ENCODE results near the gene PDIA3.
A peak's percentile ranks its signal among the peaks of the same experiment; 100 is the strongest.
"Not testable (repeated sequence)": the region's sequence is repeated elsewhere in the genome, so short reads cannot be mapped to it uniquely, and the experiment has no call there.

PDIA3 gene

DNA sequence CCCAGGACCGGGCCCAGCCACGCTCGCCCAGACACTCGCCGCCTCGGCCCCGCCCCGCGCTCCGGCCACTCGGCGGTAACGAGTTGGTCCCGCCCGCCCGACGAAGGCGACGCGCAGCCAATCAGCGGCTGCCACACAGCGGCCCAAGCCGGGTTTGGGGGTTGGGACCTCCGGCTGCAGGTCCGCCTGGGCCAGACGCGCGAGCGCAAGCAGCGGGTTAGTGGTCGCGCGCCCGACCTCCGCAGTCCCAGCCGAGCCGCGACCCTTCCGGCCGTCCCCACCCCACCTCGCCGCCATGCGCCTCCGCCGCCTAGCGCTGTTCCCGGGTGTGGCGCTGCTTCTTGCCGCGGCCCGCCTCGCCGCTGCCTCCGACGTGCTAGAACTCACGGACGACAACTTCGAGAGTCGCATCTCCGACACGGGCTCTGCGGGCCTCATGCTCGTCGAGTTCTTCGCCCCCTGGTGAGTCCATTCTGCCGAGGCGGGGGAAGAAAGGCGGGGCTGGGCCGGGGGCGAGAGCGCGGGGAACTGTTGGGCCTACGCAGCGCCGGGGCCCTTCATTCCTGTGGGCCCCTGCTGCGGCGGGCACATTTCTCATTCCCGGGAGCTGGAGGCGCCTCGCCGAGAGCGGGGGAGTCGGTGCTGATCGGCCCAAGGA is at the start of gene PDIA3:
Gene PDIA3, plus strand, starts transcription at position 194 of the 658 bp plus-strand sequence. Its CDS starts 102 bp downstream, at position 296.
- DNase-seq (ENCODE audit: low spot score), result peak; percentile 95

DNA sequence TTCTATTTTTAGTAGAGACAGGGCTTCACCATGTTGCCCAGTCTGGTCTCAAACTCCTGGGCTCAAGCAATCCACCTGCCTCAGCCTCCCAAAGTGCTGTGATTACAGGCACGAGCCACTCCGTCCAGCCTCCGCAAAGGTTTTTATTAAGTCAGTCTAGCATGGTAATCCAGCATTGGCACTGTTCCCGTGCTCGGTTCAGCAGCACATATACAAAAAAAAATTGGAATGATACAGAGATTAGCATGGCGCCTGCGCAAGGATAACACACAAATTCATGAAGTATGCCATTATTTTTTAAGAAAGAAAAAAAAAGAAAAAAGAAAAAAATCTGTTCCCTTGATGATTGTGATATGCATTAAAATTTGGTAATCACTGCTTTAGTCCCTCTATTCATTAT is 44.1 kb upstream of the PDIA3 start:
- DNase-seq (ENCODE audit: low spot score), result no peak

DNA sequence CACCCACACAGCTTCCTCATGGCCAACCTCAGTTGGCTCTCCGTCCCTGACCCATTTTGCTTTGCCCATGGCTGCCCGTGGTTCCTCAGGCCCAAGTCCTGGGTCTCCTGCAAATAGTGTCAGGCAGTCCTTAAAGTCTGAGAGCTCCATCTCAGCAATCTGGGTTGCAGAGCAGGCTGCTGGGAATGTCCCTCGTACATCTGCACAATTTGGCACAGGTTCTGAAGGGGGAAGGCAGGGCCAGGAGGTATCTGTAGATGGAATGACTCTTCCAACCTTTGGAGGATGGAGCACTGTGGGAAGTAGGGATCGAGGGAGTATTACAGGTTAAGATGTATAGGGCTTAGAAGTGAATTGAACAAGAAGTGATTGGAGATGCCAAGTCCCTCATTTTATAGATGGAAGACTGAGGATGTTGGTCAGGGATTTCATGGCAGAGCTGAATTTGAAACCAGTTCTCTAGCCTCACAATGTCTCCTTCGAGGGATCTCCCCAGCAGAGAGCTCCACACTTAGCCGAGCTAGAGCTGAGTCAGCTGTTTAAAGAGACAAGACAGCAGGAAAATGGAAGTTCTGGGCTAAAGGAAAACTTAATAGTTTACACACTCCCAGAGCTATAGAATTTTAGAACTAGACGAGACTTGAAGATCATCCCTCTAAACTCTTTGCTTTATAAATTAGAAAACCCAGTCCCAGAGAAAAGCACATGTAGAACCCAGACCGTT is 43.4 kb upstream of the PDIA3 start:
- DNase-seq (ENCODE audit: low spot score), result no peak

DNA sequence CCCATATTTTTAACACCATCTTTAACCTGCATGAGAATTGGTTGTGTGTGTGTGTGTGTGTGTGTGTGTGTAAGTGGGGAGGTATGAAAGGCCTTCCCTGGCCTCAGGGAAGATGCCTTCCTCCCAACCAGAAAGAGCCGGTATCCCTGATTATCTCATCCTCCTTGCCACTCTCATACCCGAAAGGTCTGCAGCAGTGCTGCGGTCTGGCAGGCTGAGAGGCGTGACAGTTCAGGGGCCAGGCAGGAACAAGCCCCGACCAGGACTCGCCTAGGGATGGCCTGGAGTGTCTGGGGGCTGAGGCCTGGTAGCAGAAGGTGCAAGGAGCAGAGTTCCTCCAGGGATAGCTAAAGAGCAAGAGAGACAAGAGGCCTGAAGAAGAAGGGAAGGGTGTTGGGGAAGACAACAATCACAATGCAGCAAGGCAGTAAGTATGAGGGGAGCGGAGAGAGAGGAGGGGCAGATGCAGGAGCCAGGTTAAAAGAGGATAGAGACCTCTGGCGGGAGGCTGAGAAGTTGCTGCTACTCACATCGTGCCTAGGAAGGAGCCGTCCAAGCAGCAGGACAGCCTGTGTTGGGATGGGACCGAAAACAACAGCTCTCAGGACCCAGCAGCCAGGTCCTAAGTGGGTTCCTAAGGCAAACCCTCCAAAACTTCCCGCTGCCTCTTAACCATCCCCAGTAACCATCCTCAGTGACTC is 35.7 kb upstream of the PDIA3 start:
- DNase-seq (ENCODE audit: low spot score), result not testable (repeated sequence)

DNA sequence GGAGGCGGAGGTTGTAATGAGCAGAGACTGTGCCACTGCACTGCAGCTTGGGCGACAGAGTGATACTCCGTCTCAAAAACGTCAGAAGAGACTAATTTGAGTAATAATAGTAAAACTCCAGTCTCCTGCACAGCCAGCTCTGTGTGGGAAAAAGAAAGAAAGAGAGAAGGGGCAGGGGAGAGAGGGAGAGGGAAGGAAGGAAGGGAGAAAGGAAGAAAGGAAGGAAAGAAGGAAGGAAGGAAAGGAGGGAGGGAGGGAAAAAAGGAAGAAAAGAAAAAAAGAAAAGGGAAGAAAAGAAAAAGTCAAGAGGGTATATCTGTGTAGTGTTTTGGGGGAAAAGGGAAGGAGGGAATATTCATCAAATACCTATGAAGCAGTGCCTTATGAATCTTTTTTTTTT is 23.1 kb upstream of the PDIA3 start:
- no peak for DNase-seq (ENCODE audit: low spot score)

DNA sequence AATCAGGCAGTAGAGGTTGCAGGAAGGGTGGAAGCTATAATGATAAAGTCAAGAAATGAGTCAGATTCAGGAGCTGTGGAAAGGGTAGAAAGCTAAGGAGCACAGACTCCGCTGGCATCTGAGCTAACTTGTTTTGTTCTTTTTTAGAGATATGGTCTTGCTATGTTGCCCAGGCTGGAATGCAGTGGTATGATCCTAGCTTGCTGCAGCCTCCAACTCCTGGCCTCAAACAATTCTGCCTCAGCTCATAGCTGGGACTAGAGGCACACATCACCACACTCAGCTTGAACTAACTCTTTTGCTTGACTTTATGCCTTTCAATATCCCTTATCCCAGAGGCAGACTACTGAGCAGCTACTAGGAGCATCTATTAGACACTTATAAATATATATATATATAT is 19.9 kb upstream of the PDIA3 start:
- DNase-seq (ENCODE audit: low spot score), result not testable (repeated sequence)

GRCh38 chr15:43728053-43728725 is 18.0 kb upstream of the PDIA3 start:
- DNase-seq (ENCODE audit: low spot score), result peak; percentile 52

DNA sequence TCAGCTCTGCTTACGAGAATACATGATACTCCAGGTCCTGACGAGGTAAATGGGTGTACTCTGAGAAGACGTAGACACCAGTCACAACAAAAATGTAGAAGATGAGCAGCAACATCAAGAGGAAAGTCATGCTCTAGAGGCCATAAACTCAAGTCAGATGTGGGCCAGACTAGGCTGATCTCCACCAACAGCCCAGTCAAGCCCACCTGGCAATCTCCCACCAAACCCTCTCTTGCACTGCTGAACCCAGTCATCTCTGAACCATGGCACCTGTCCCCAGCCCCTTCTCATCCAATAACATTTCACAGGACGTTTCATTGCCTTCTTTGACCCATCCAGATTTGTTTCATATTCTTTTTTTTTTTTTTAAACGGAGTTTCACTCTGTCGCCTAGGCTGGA is 10.8 kb upstream of the PDIA3 start:
- DNase-seq (ENCODE audit: low spot score), result no peak

GRCh38 chr15:43746903-43747309 is 668 bp downstream of the PDIA3 start:
- DNase-seq (ENCODE audit: low spot score), result not testable (repeated sequence)

- peak; percentile 55 for DNase-seq (ENCODE audit: low spot score)
Measured at GRCh38 chr15:43748376-43748775, 2.1 kb downstream of the PDIA3 start.

DNA sequence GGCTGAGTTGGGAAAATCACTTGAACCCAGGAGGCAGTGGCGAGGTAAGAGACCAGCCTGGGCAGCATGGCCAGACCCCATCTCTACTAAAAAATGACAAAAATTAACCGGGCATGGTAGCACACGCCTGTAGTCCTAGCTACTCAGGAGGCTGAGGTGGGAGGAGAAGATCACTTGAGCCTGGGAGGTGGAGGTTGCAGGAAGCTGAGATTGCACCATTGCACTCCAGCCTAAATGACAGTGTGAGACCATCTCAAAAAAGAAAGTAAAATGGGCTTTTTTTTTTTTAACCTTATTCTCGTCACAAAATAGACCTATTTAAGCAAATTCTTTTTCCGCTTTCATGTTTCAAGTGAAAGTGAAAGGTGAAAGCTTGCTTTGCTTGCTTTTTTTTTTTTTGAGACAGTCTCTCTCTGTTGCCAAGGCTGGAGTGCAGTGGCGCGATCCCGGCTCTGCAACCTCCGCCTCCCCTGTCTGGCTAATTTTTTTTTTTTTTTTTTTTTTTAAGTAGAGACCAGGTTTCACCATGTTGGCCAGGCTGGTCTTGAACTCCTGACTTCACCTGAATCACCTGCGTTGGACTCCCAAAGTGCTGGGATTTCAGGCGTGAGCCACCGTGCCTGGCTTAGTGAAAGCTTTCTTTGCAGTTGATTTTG is 3.6 kb downstream of the PDIA3 start:
- no peak for DNase-seq (ENCODE audit: low spot score)

- DNase-seq (ENCODE audit: low spot score), result no peak
Measured at GRCh38 chr15:43751885-43752284, 5.6 kb downstream of the PDIA3 start.

- no peak for DNase-seq (ENCODE audit: low spot score)
Measured at GRCh38 chr15:43762824-43763223, 16.6 kb downstream of the PDIA3 start.

DNA sequence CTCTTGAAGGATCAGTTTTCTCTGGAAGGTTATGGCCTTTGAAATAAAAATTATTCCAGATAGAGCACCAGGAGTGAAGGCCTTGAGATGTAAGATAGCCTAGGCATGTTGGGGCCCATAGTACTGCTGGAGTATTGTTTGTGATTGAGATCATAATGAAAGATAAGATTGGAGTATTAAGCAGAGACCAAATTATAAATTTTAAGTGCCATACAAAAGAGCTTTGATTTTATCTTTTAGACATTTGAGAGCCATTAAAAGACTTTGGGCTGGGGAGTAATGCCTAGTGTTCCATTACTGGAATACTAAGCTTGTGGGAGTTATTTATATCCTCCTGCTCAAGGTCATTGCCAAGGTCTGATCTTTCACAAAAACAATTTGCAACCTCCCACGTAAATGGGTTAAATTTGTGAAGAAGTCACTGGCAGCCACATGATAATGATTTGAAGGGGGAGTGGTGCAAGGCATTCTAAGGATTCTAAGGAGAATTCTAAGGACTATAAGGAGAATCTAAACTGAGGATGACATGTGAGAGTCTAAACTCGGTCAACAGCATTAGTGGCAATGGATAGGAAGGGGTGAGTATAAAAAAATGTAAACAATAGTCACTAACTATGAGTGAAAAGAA is 17.7 kb downstream of the PDIA3 start:
- no peak for DNase-seq (ENCODE audit: low spot score)

DNA sequence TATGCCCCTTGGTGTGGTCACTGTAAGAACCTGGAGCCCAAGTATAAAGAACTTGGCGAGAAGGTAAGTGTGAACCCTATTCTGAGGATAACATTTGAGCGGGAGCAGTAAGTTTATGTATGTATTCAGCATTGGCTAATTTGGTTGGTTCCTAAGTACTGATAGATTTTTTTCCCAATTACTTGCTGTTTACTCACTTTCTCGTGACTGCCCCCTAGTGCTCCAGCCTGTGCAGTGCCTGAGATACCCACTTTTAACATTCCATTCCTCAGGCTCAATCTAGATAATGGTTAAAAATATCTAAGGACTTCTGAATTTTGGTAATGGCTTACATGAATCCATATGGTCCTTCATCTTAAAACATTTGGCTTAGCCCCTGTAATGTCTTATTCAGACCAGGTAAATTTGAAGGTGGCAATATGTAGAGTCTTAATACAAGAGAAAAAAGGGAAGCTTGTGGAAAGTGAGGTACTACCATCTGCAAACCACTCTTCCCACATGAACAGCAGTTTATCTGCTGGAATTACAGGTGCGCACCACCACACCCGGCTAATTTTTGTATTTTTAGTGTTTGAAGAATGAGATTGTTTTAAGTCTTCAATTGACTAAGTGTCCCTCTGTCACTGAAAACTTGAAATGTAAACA is 23.5 kb downstream of the PDIA3 start:
- DNase-seq (ENCODE audit: low spot score), result peak; percentile 72

- DNase-seq (ENCODE audit: low spot score), result no peak
Measured at GRCh38 chr15:43771816-43772215, 25.6 kb downstream of the PDIA3 start.

DNA sequence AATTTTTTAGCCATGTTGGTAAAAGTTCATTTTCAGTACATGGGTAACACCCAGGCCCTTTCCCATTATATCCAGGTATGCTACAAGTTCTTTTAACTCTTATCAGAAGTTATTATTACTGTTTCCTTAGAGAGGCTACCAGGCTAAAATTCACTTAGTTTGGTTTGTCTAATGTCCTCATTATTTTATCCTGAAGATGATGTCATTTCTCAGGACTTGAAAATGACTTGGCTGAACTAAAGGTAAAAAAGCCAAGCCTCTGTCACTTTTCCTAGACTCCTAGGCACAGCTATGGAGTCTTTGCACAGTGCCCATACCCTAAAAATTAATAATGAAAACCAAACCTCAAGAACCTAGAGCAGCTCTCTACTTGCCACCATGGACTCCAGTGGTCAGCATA is 26.4 kb downstream of the PDIA3 start:
- no peak for DNase-seq (ENCODE audit: low spot score)

DNA sequence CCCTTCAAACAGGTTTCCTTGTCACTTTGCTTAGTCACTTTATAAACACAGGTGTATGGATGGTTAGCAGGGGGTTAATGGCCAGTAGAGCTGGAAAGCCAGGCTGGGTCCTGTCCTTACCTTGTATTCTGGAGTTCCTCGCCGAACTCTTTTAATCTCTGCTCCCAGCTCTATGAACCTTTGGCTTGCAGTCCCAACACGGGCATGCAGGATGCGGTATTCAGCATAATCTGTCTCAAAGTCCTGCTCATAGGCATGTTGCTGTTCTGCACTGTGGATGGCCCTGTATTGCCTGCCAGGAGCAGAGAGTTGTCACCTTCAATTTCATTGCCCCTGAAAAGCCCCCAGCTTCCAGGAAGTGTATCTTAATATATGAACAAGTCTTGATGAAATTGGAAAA is 27.8 kb downstream of the PDIA3 start:
- DNase-seq (ENCODE audit: low spot score), result no peak

DNA sequence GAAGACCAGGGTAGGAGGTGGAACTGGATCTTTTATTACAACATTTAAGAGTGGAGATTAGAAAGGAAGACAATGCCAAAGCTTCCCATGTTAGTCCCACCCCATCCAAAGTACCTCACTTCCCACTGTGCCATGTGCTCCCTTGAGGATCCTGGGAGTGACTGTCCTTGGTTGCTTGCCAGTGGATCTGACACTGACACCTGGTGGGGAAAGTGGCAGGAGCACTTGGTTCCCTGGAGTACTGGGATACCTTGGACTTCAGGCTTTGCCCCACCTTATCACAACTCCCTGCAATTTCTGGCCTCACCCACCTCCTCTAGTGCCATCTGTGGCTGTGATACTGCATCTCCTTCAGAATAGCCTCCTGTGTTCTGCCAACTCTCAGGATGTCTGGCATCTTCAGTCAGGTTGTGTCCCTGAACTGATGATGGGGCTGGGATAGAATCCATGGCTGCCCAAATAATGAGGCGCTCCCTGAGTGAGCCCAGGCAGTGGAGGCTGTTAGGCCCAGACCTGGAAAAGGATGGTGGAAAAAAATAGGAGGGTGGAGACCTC is 29.2 kb downstream of the PDIA3 start:
- DNase-seq (ENCODE audit: low spot score), result peak; percentile 38

DNA sequence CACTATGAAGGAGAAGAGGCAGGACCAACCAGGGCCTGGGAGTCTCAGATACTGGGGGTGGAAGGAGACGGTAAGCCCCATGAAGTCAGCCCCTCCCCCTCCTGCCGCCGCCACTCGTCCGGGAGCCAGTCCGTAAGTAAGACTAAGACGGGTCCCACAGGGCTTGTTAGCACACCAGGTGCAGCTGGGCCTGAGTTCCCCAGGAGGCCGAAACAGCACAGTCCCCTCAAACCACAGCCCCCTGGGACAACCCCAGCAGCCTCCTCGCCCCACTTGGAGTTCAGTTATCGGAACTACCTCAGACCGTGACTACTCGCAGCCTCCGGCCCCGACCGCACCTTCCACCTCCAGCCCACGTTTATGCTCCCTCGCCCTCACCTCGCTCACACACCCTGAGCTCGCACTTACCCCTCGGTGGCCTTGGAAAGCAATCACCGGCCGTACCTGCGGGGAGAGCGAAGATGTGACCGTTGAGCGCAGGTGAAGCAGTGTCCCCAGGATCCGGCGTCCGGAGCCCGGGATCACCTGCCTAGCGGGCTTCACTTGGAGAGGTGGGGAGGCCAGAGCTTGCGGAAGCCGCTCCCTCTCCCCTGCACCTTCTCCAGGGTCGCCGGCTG is 30.0 kb downstream of the PDIA3 start:
- no peak for DNase-seq (ENCODE audit: low spot score)

Data from AG08395 (cell line).